PC-3 (cell line): ENCODE data around the gene ST6GAL1. TPM values are rescaled to one million over a fixed set of nuclear protein-coding genes. Genes with fewer than 3 reads are reported as not detected.

Source experiments
- ATAC-seq: fragments of 200-7000 bp; cut with Tn5 transposase; 2 replicates; pipeline ENCODE4 v1.9.1; 2020; ENCODE audit warnings: mild to moderate bottlenecking, moderate library complexity
- BruUV-seq: library from RNA; stranded (reverse); fragments of 400-500 nt; replicated peaks from 2 replicates; lab custom pipeline; 2021; lab: Mats Ljungman, UMichigan
- CTCF ChIA-PET: fragments of 300-600 bp; sonication (Branson Sonifier 250); formaldehyde crosslinking; loops from one replicate; lab custom pipeline; 2022; ENCODE audit warnings: antibody characterized with exemption; lab: Charles Lee
- POLR2A ChIA-PET: fragments of 300-600 bp; sonication (Branson Sonifier 250); formaldehyde crosslinking; loops from one replicate; lab custom pipeline; 2022; ENCODE audit warnings: antibody characterized with exemption; ENCODE audit not compliant: unreplicated experiment; lab: Charles Lee
- DNase-seq: peaks from one replicate; pipeline ENCODE4 v3.0.0-alpha.2; 2015
- H2AFZ ChIP-seq: fragments of 300-600 bp; sonication (generic); 2 replicates; pipeline ENCODE4 v1.6.0; 2016; ENCODE audit warnings: antibody characterized with exemption, low read length
- H3F3A ChIP-seq: fragments of 300-600 bp; sonication (generic); one replicate; pipeline ENCODE4 v1.6.0; 2017; ENCODE audit warnings: antibody characterized with exemption, low read length, control low read depth, mild to moderate bottlenecking; ENCODE audit not compliant: unreplicated experiment
- H3K27ac ChIP-seq: fragments of 300-600 bp; sonication (generic); 2 replicates; pipeline ENCODE4 v1.5.1; 2016; ENCODE audit warnings: mild to moderate bottlenecking, low read length
- H3K27me3 ChIP-seq: fragments of 300-600 bp; sonication (generic); 2 replicates; pipeline ENCODE4 v1.6.1; 2016; ENCODE audit warnings: low read length, mixed read lengths
- H3K36me3 ChIP-seq: fragments of 300-600 bp; sonication (generic); 2 replicates; pipeline ENCODE4 v1.6.1; 2016; ENCODE audit warnings: low read depth, mixed run types, low read length, mixed read lengths
- H3K4me1 ChIP-seq: fragments of 300-600 bp; sonication (generic); 2 replicates; pipeline ENCODE4 v1.5.1; 2016; ENCODE audit warnings: low read length; ENCODE audit not compliant: insufficient read depth
- H3K4me2 ChIP-seq: fragments of 300-600 bp; sonication (generic); 2 replicates; pipeline ENCODE4 v1.6.0; 2016; ENCODE audit warnings: low read length
- H3K4me3 ChIP-seq: fragments of 300-600 bp; sonication (generic); 2 replicates; pipeline ENCODE4 v1.5.1; 2016; ENCODE audit warnings: mild to moderate bottlenecking, low read length, mixed read lengths
- H3K79me2 ChIP-seq: fragments of 300-600 bp; sonication (generic); 2 replicates; pipeline ENCODE4 v1.6.1; 2017; ENCODE audit warnings: low read length, mixed read lengths
- H3K9ac ChIP-seq: fragments of 300-600 bp; sonication (generic); 2 replicates; pipeline ENCODE4 v1.6.0; 2016; ENCODE audit warnings: mild to moderate bottlenecking, low read length
- H3K9me2 ChIP-seq: fragments of 300-600 bp; sonication (generic); replicated peaks from 2 replicates; pipeline ENCODE4 v1.6.1; 2016; ENCODE audit warnings: mixed run types, low read length, mixed read lengths
- H3K9me3 ChIP-seq: fragments of 300-600 bp; sonication (generic); 2 replicates; pipeline ENCODE4 v1.6.1; 2016; ENCODE audit warnings: low read length, mixed read lengths
- H4K20me1 ChIP-seq: fragments of 300-600 bp; sonication (generic); 2 replicates; pipeline ENCODE4 v1.6.1; 2016; ENCODE audit warnings: low read length, mixed read lengths
- CTCF ChIP-seq: fragments of 300-600 bp; sonication (generic); conservative IDR thresholded peaks from 2 replicates; pipeline ENCODE4 v1.5.1; 2017; ENCODE audit warnings: antibody characterized with exemption, low read depth, mild to moderate bottlenecking, low read length
- EZH2 ChIP-seq: fragments of 300-600 bp; sonication (generic); IDR thresholded peaks from one replicate; pipeline ENCODE4 v1.6.1; 2017; ENCODE audit warnings: antibody characterized with exemption, mild to moderate bottlenecking, low read length; ENCODE audit not compliant: unreplicated experiment
- EZH2phosphoT487 ChIP-seq: fragments of 300-600 bp; sonication (generic); IDR thresholded peaks from 2 replicates; pipeline ENCODE4 v1.6.1; 2018; ENCODE audit warnings: mild to moderate bottlenecking, antibody characterized with exemption, low read length, borderline replicate concordance
- intact Hi-C: fragments of 100-400 bp; cut with micrococcal nuclease; formaldehyde crosslinking; loops from 2 replicates; pipeline ENCODE4 v1.9.0; 2023
- total RNA-seq: library from RNA; depleted of rRNA; stranded (reverse); fragments of >200 nt; gene quantifications from 2 replicates; pipeline ENCODE4 v1.2.3, GENCODE V29; 2014

ST6GAL1 gene
- total RNA-seq, 1 experiment from 2014 or later: 9.4 TPM

- H3K36me3 ChIP-seq: no peaks in the 10 kb centered on the region
- no peaks in the 10 kb centered on the region for H3K9me2 ChIP-seq
- peaks cover 8% of the 10 kb centered on the region; the same call in 1 of the 2 replicates for H3K4me1 ChIP-seq
- intact Hi-C loops: no loop called here
- H4K20me1 ChIP-seq: no peaks in the 10 kb centered on the region
- CTCF ChIA-PET: interaction anchor here (0.6 kb wide), 1 partner anchor 220 kb away, joined by 3 read pairs; no protein-coding TSS in a partner anchor
- no peak for TF ChIP-seq CTCF
- no peak for TF ChIP-seq EZH2
- no peak for TF ChIP-seq EZH2phosphoT487
- no peak overlapping the region for H3K9ac ChIP-seq
- no peaks in the 10 kb centered on the region for H3K79me2 ChIP-seq
- no peak overlapping the region for H2AFZ ChIP-seq
- BruUV-seq: no TSS peak
- no peak overlapping the region for H3K4me2 ChIP-seq
- no peaks in the 10 kb centered on the region for H3K27me3 ChIP-seq
- POLR2A ChIA-PET: no interaction called here
- ATAC-seq: no peak
- DNase-seq: no peak
- no peaks in the 10 kb centered on the region for H3K9me3 ChIP-seq
- no peaks in the 10 kb centered on the region for H3F3A ChIP-seq
- no peak overlapping the region for H3K4me3 ChIP-seq
- no peak overlapping the region for H3K27ac ChIP-seq
These were observed 171.8 kb downstream of the ST6GAL1 start for GRCh38 chr3:187102073-187102634.

GRCh38 chr3:187103251-187103650 is 172.9 kb downstream of the ST6GAL1 start:
- no TSS peak for BruUV-seq
- CTCF ChIA-PET: no interaction called here

More at GRCh38 chr3:187103251-187103650, 172.9 kb downstream of the ST6GAL1 start:
- Histone ChIP-seq H3K9ac (no peak overlapping the region), H3K27ac (no peak overlapping the region), H4K20me1 (no peaks in the 10 kb centered on the region), H3F3A (no peaks in the 10 kb centered on the region), H3K27me3 (no peaks in the 10 kb centered on the region), H3K36me3 (no peaks in the 10 kb centered on the region), H2AFZ (no peak overlapping the region), H3K9me3 (no peaks in the 10 kb centered on the region), H3K79me2 (no peaks in the 10 kb centered on the region), H3K4me2 (no peak overlapping the region), H3K9me2 (no peaks in the 10 kb centered on the region), H3K4me1 (peaks cover 8% of the 10 kb centered on the region; the same call in 1 of the 2 replicates), H3K4me3 (no peak overlapping the region)
- DNase-seq: no peak
- no peak for TF ChIP-seq CTCF
- TF ChIP-seq EZH2phosphoT487: no peak
- TF ChIP-seq EZH2: no peak
- intact Hi-C loops: no loop called here
- POLR2A ChIA-PET: no interaction called here
- no peak for ATAC-seq
